LNCaP clone FGC (cell line): Measurements from ENCODE around the gene COMMD3.

Experiments used
- DNase-seq: peaks from one replicate; pipeline ENCODE4 v3.0.0-alpha.2; 2011; ENCODE audit warnings: low read depth
- H3K4me3 ChIP-seq: 2 replicates; pipeline ENCODE4 v1.5.1; 2011; ENCODE audit warnings: mild to moderate bottlenecking, low read depth, low read length, control low read depth
- CTCF ChIP-seq: IDR thresholded peaks from 2 replicates; pipeline ENCODE4 v1.5.1; 2012; ENCODE audit warnings: mild to moderate bottlenecking; ENCODE audit not compliant: control insufficient read depth, insufficient read depth; ENCODE audit errors: extremely low read depth

COMMD3 gene

GRCh38 chr10:22293747-22294404 is 22.3 kb upstream of the COMMD3 start:
- no peak overlapping the region for H3K4me3 ChIP-seq
- TF ChIP-seq CTCF: no peak
- DNase-seq: no peak

GRCh38 chr10:22294694-22295093 is 21.5 kb upstream of the COMMD3 start:
- no peak for DNase-seq
- H3K4me3 ChIP-seq: no peak overlapping the region
- TF ChIP-seq CTCF: no peak

DNA sequence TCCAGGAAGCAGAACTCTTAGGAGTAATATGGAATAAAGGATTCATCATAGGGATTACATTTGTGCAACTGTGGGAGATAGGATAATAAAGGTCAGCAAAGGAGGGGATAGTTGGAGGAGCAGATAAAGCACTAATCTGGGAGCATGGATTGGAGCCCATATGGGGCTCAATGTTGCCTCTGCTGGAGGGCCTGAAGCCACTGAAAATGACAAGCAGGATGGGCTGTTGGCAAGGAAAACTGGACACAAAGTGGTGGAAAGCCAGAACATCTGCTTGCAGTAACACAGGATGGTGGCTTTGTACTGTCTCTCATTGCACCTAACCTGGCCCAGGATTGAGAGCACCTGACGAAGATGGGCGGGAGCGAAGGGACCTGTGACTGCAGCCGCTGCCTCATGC is 15.0 kb upstream of the COMMD3 start:
- TF ChIP-seq CTCF: no peak
- no peak overlapping the region for H3K4me3 ChIP-seq
- DNase-seq: no peak

DNA sequence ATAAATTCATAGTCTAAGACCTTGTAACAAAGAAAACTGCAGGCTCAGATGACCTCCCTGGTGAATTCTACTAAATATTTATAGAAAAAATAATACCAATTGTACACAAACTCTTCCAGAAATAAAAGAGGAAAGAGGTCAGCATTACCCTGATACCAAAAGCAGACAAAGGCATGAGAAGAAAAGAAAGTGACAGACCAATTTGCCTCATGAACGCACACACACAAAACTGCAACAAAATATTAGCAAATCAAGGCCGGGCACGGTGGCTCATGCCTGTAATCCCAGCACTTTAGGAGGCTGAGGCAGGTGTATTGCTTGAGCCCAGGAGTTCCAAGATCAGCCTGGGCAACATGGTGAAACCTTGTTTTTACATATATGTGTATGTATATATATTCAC is 12.7 kb upstream of the COMMD3 start:
- DNase-seq: no peak
- H3K4me3 ChIP-seq: no peak overlapping the region
- no peak for TF ChIP-seq CTCF

GRCh38 chr10:22305721-22306120 is 10.5 kb upstream of the COMMD3 start:
- DNase-seq: no peak
- TF ChIP-seq CTCF: no peak
- H3K4me3 ChIP-seq: no peak overlapping the region

DNA sequence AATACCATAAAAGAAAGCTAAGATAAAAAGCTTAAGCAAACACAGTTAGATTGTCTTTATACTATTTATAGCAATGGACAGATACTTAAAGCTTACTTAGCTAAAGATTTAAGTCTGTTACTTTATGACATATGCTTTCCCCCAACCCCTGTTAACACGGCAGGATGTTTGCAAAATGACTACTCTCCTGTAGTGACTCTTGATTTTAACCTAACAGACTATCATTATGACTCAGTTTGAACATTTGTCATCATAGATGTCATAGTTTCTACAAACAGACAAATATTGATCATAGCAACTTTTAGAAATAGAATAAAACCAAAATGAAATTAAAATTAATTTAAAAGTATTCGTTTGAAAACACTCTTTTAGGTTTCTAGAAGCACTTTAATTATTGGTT is 7.8 kb upstream of the COMMD3 start:
- DNase-seq: no peak
- TF ChIP-seq CTCF: no peak
- no peak overlapping the region for H3K4me3 ChIP-seq
